HepG2 (cell line): ENCODE data around the gene PDIA4. TPM values are rescaled to one million over a fixed set of nuclear protein-coding genes. Genes with fewer than 3 reads are reported as not detected.

Experiments used
- ATAC-seq: fragments of 200-7000 bp; cut with Tn5 transposase; 3 replicates; pipeline ENCODE4 v1.9.1; 2020; ENCODE audit warnings: mild to moderate bottlenecking, moderate library complexity
- Bru-seq: library from RNA; stranded (reverse); fragments of 400-500 nt; gene quantifications from one replicate; lab custom pipeline; 2021; lab: Mats Ljungman, UMichigan
- BruChase-seq, 2 experiments: library from RNA; stranded (reverse); fragments of 400-500 nt; gene quantifications; one replicate each; lab custom pipeline; 2021; lab: Mats Ljungman, UMichigan
- BruUV-seq: library from RNA; stranded (reverse); fragments of 400-500 nt; replicated peaks from 2 replicates; lab custom pipeline; 2021; lab: Mats Ljungman, UMichigan
- CTCF ChIA-PET: fragments of 300-600 bp; formaldehyde crosslinking; extraction: SDS; loops from one replicate; lab custom pipeline; 2021; ENCODE audit warnings: low total read pairs, inconsistent platforms, low intra/inter-chr PET ratio; lab: Yijun Ruan, JAX
- POLR2A ChIA-PET: fragments of 350-600 bp; sonication (Branson Sonifier 250); formaldehyde crosslinking; loops from one replicate; lab custom pipeline; 2020; ENCODE audit warnings: antibody characterized with exemption, inconsistent platforms; lab: Yijun Ruan, JAX
- DNase-seq: peaks from one replicate; pipeline ENCODE4 v3.0.0-alpha.2; 2015; ENCODE audit warnings: low spot score
- FAIRE-seq: peaks from 3 replicates; lab custom pipeline; 2011; peaks lifted over from hg19 to GRCh38; lab: Jason Lieb, UNC
- H2AFZ ChIP-seq: one replicate; pipeline ENCODE4 v1.6.1; 2011; ENCODE audit warnings: low read length, inconsistent platforms
- H3K27ac ChIP-seq: fragments of 300-600 bp; 3 replicates; pipeline ENCODE4 v1.8.0; 2011; ENCODE audit warnings: mixed run types, mild to moderate bottlenecking, mixed read lengths, low read length, inconsistent platforms; ENCODE audit not compliant: insufficient read depth; ENCODE audit errors: extremely low read length
- H3K27me3 ChIP-seq, 2 experiments: fragments of 200-600 bp in 1 of 2; 2 replicates in 1 of 2; 3 replicates in 1 of 2; pipeline versions ENCODE4 v1.6.0 to v1.8.0; 2011; ENCODE audit warnings: low read length in 2 of 2, mild to moderate bottlenecking in 2 of 2, moderate library complexity in 2 of 2, inconsistent platforms in 1 of 2; ENCODE audit not compliant: insufficient read depth in 2 of 2, control insufficient read depth in 1 of 2
- H3K36me3 ChIP-seq, 2 experiments: fragments of 200-600 bp in 1 of 2; replicated peaks in 1 of 2; 2 replicates in 1 of 2; 3 replicates in 1 of 2; pipeline versions ENCODE4 v1.5.1 to v1.8.0; 2011; ENCODE audit warnings: low read length in 2 of 2, inconsistent platforms in 1 of 2; ENCODE audit not compliant: insufficient read depth in 2 of 2, control insufficient read depth in 1 of 2
- H3K4me1 ChIP-seq: 2 replicates; pipeline ENCODE4 v1.5.1; 2012; ENCODE audit warnings: low read length, inconsistent platforms; ENCODE audit not compliant: insufficient read depth
- H3K4me2 ChIP-seq: 2 replicates; pipeline ENCODE4 v1.6.0; 2011; ENCODE audit warnings: low read depth, low read length, inconsistent platforms
- H3K4me3 ChIP-seq, 3 experiments: fragments of 200-600 bp in 1 of 3; sonication (generic), shearing (Covaris generic) in 1 of 3; replicated peaks in 1 of 3; 2 replicates each; pipeline ENCODE4 v1.5.1; 2011 to 2016; ENCODE audit warnings: low read length in 3 of 3, inconsistent platforms in 2 of 3, low read depth in 2 of 3, mild to moderate bottlenecking in 2 of 3, control low read depth in 1 of 3, mixed read lengths in 1 of 3; ENCODE audit not compliant: insufficient read depth in 1 of 3
- H3K79me2 ChIP-seq: one replicate; pipeline ENCODE4 v1.6.1; 2011; ENCODE audit warnings: low read length, inconsistent platforms; ENCODE audit not compliant: insufficient read depth
- H3K9ac ChIP-seq: 2 replicates; pipeline ENCODE4 v1.6.0; 2011; ENCODE audit warnings: mild to moderate bottlenecking, low read depth, low read length, inconsistent platforms; ENCODE audit not compliant: insufficient read depth
- H3K9me3 ChIP-seq: 2 replicates; pipeline ENCODE4 v1.5.1; 2012; ENCODE audit warnings: mild to moderate bottlenecking, low read length
- H4K20me1 ChIP-seq: 2 replicates; pipeline ENCODE4 v1.6.0; 2011; ENCODE audit warnings: inconsistent platforms, mild to moderate bottlenecking, low read length, moderate library complexity; ENCODE audit not compliant: insufficient read depth
- DR1 ChIP-seq: sonication (generic); formaldehyde crosslinking; IDR thresholded peaks from 2 replicates; pipeline ENCODE4 v1.8.0; 2021; ENCODE audit warnings: mild to moderate bottlenecking, missing genetic modification reagents, inconsistent platforms
- ERF ChIP-seq: IDR thresholded peaks from 2 replicates; pipeline ENCODE4 v1.6.1; 2018; ENCODE audit warnings: missing biosample characterization, missing genetic modification reagents
- FOXK1 ChIP-seq: sonication (generic); formaldehyde crosslinking; IDR thresholded peaks from 2 replicates; pipeline ENCODE4 v1.4.0; 2020; ENCODE audit warnings: low read depth, missing genetic modification reagents, borderline replicate concordance
- HES4 ChIP-seq: sonication (generic); formaldehyde crosslinking; IDR thresholded peaks from 2 replicates; pipeline ENCODE4 v1.9.0; 2021; ENCODE audit warnings: mild to moderate bottlenecking, missing genetic modification reagents, borderline replicate concordance
- LBX2 ChIP-seq: sonication (generic); formaldehyde crosslinking; IDR thresholded peaks from 2 replicates; pipeline ENCODE4 v1.5.0; 2020; ENCODE audit warnings: missing genetic modification reagents, mild to moderate bottlenecking, borderline replicate concordance
- MED1 ChIP-seq: sonication (generic); formaldehyde crosslinking; IDR thresholded peaks from 2 replicates; pipeline ENCODE4 v1.4.0; 2020; ENCODE audit warnings: missing genetic modification reagents
- MXD1 ChIP-seq: sonication (generic); formaldehyde crosslinking; IDR thresholded peaks from 2 replicates; pipeline ENCODE4 v1.4.0; 2020; ENCODE audit warnings: mild to moderate bottlenecking, missing genetic modification reagents
- NFYB ChIP-seq: sonication (generic); formaldehyde crosslinking; IDR thresholded peaks from 2 replicates; pipeline ENCODE4 v1.4.0; 2020; ENCODE audit warnings: missing genetic modification reagents
- RXRA ChIP-seq: sonication (generic); formaldehyde crosslinking; IDR thresholded peaks from 2 replicates; pipeline ENCODE4 v1.5.1; 2020; ENCODE audit warnings: missing genetic modification reagents
- SIX1 ChIP-seq: sonication (generic); formaldehyde crosslinking; IDR thresholded peaks from 2 replicates; pipeline ENCODE4 v1.4.0; 2020; ENCODE audit warnings: missing genetic modification reagents, borderline replicate concordance
- TAF1 ChIP-seq: sonication (generic); formaldehyde crosslinking; IDR thresholded peaks from 2 replicates; pipeline ENCODE4 v1.4.0; 2020; ENCODE audit warnings: missing genetic modification reagents
- TRIM22 ChIP-seq: fragments of 450-650 bp; IDR thresholded peaks from 2 replicates; pipeline ENCODE4 v1.6.1; 2017
- YEATS2 ChIP-seq: sonication (generic); formaldehyde crosslinking; IDR thresholded peaks from 2 replicates; pipeline ENCODE4 v1.4.0; 2020; ENCODE audit warnings: missing genetic modification reagents, borderline replicate concordance
- ZFP36L2 ChIP-seq: sonication (generic); formaldehyde crosslinking; IDR thresholded peaks from 2 replicates; pipeline ENCODE4 v1.4.0; 2020; ENCODE audit warnings: missing genetic modification reagents
- ZNF747 ChIP-seq: sonication (generic); formaldehyde crosslinking; IDR thresholded peaks from 2 replicates; pipeline ENCODE4 v1.8.1; 2023; ENCODE audit warnings: missing genetic modification reagents, mild to moderate bottlenecking, borderline replicate concordance
- WGBS: methylation state at CpG from one replicate; pipeline ENCODE4 v1.1.6; 2017; ENCODE audit warnings: low lambda C conversion rate; 5-methylcytosine and 5-hydroxymethylcytosine counted together
- in situ Hi-C: cut with HindIII; loops from 2 replicates; pipeline ENCODE4 v1.10.0; 2017; ENCODE audit warnings: low pct_unique_long_range_greater_than_20kb; ENCODE audit not compliant: extremely low pct_ligation_motif_present
- intact Hi-C: fragments of 100-400 bp; cut with micrococcal nuclease; formaldehyde crosslinking; loops from one replicate; pipeline ENCODE4 v1.10.0; 2022; ENCODE audit not compliant: unreplicated experiment
- long read RNA-seq, 2 experiments: library from RNA in 1 of 2; library from polyadenylated mRNA in 1 of 2; stranded (forward) in 1 of 2; unstranded in 1 of 2; transcript quantifications; one replicate each; pipeline ENCODE4 v2.0.0, GENCODE V29; 2019 to 2022
- polyA minus RNA-seq, 3 experiments: library from RNA; depleted of rRNA, polyadenylated mRNA; stranded (reverse); fragments of >200 nt; gene quantifications; 2 replicates each; pipeline ENCODE4 v1.2.3, GENCODE V29; 2011; ENCODE audit warnings: low replicate concordance in 1 of 3
- polyA plus RNA-seq, 8 experiments: library from polyadenylated mRNA; depleted of rRNA in 3 of 8; stranded (reverse) in 7 of 8; unstranded in 1 of 8; fragments of >200 nt; fragmentation: Illumina TruSeq in 4 of 8; extraction: Trizol in 4 of 8; gene quantifications; 2 replicates each; pipeline versions ENCODE4 v1.2.1 to v1.2.3, GENCODE V29; 2011 to 2016; ENCODE audit warnings: low read depth in 4 of 8, missing spikeins in 1 of 8, mixed read lengths in 1 of 8; ENCODE audit not compliant: insufficient read depth in 1 of 8
- total RNA-seq, 5 experiments: library from RNA; depleted of rRNA; stranded (reverse); fragments of >200 nt; fragmentation: Illumina TruSeq; extraction: Trizol; gene quantifications; 2 replicates each; pipeline ENCODE4 v1.2.3, GENCODE V29; 2016; ENCODE audit warnings: low read depth in 1 of 5

The PDIA4 gene
- total RNA-seq (2016; rRNA removed; fragmentation: Illumina TruSeq; extraction: Trizol), result 171 and 402 TPM in 2 replicates
- total RNA-seq (2016; cell fraction: cytosol; rRNA removed; fragmentation: Illumina TruSeq; extraction: Trizol; ENCODE audit: low read depth), result 22.9 and 25.7 TPM in 2 replicates
- total RNA-seq (2016; cell fraction: insoluble cytoplasmic fraction; rRNA removed; fragmentation: Illumina TruSeq; extraction: Trizol), result 147 and 420 TPM in 2 replicates
- 46.8 and 54.4 TPM in 2 replicates for total RNA-seq (2016; cell fraction: membrane; rRNA removed; fragmentation: Illumina TruSeq; extraction: Trizol)
- 291 and 344 TPM in 2 replicates for total RNA-seq (2016; cell fraction: nucleus; rRNA removed; fragmentation: Illumina TruSeq; extraction: Trizol)
- 257 and 278 TPM in 2 replicates for polyA plus RNA-seq (2011; rRNA removed)
- polyA plus RNA-seq (2011; cell fraction: cytosol; rRNA removed), result 265 and 293 TPM in 2 replicates
- polyA plus RNA-seq (2011; cell fraction: nucleus; rRNA removed), result 106 and 130 TPM in 2 replicates
- polyA plus RNA-seq (2012), result 244 and 280 TPM in 2 replicates
- 19.9 and 20.2 TPM in 2 replicates for polyA plus RNA-seq (2016; cell fraction: cytosol; fragmentation: Illumina TruSeq; extraction: Trizol; ENCODE audit: low read depth)
- polyA plus RNA-seq (2016; cell fraction: insoluble cytoplasmic fraction; fragmentation: Illumina TruSeq; extraction: Trizol; ENCODE audit: low read depth), result 150 and 172 TPM in 2 replicates
- 32.6 and 38.7 TPM in 2 replicates for polyA plus RNA-seq (2016; cell fraction: membrane; fragmentation: Illumina TruSeq; extraction: Trizol; ENCODE audit: low read depth)
- 470 and 531 TPM in 2 replicates for polyA plus RNA-seq (2016; cell fraction: nucleus; fragmentation: Illumina TruSeq; extraction: Trizol; ENCODE audit: insufficient read depth, low read depth)
- 88.5 and 200 TPM in 2 replicates for polyA minus RNA-seq (2011; rRNA and poly(A)+ RNA removed; ENCODE audit: low replicate concordance)
- polyA minus RNA-seq (2011; cell fraction: cytosol; rRNA and poly(A)+ RNA removed), result 156 and 159 TPM in 2 replicates
- polyA minus RNA-seq (2011; cell fraction: nucleus; rRNA and poly(A)+ RNA removed), result 65.0 and 77.7 TPM in 2 replicates
- Bru-seq, nascent RNA, result percentile 83 among the genes with signal in this experiment
- BruChase-seq, experiment 1, labeled RNA remaining after a 6-hour chase, result percentile 88 among the genes with signal in this experiment
- BruChase-seq, experiment 2, labeled RNA remaining after a 2-hour chase, result percentile 82 among the genes with signal in this experiment
- long read RNA-seq, experiment 1, transcript PDIA4-201 (10 exons, 2,903 nt), result major isoform, 719 of 901 reads
- long read RNA-seq, experiment 1, partial matches to known transcripts, result 85 of 901 reads
- long read RNA-seq, experiment 1, other reads (novel, unspliced or antisense), result 94 of 901 reads
- long read RNA-seq, experiment 2, transcript PDIA4-203 (3 exons, 632 nt), result minor isoform, 9 of 489 reads
- long read RNA-seq, experiment 2, transcript PDIA4-201 (10 exons, 2,903 nt), result major isoform, 247 of 489 reads
- long read RNA-seq, experiment 2, partial matches to known transcripts, result 85 of 489 reads
- long read RNA-seq, experiment 2, other reads (novel, unspliced or antisense), result 148 of 489 reads

- Histone ChIP-seq H3K9me3 (no peaks in the 10 kb centered on the region), H4K20me1 (no peaks in the 10 kb centered on the region; the same call in 1 of the 2 replicates), H3K79me2 (peaks cover 40% of the 10 kb centered on the region), H3K4me3 (peak within 1 kb of the TSS; percentile 90 to 95 (median 93)), H2AFZ (peak within 1 kb of the TSS; percentile 86), H3K9ac (peak within 1 kb of the TSS; percentile 96), H3K36me3 (peaks cover 3 to 14% of the 10 kb centered on the region in 2 experiments; a peak in 3 of 5 replicates), H3K27me3 (no peaks in the 10 kb centered on the region; a peak in 1 of 5 replicates), H3K4me1 (peaks cover 42% of the 10 kb centered on the region), H3K27ac (peak within 1 kb of the TSS; percentile 95), H3K4me2 (peak within 1 kb of the TSS; percentile 86)
- peak; percentile 98 for DNase-seq
- WGBS, result 0% methylated on average over 12 of the region's 87 CpGs
- intact Hi-C loops, result loop anchor here (1.0 to 2.0 kb wide), 3 partner anchors 37 to 62 kb away; partner anchors contain the start of gene ZNF786
- in situ Hi-C loops, result no loop called here
- peak; percentile 95 for ATAC-seq
- ChIA-PET POLR2A (interaction anchor here (1.1 to 2.7 kb wide), 4 partner anchors 20 to 431 kb away, joined by 3 to 13 read pairs (median 4); no protein-coding TSS in a partner anchor), CTCF (interaction anchor here (1.1 kb wide), 1 partner anchor 23 kb away, joined by 3 read pairs; no protein-coding TSS in a partner anchor)
- BruUV-seq, result no TSS peak
- FAIRE-seq, result peak; percentile 87
- TF ChIP-seq ZFP36L2 (CRISPR knock-in tag), result no peak
- TF ChIP-seq ZNF747 (CRISPR knock-in tag), result peak; percentile 89; the same call in 1 of the 2 replicates
- peak; percentile 68 for TF ChIP-seq MXD1 (CRISPR knock-in tag)
- TF ChIP-seq NFYB, result peak; percentile 95
- TF ChIP-seq HES4 (CRISPR knock-in tag), result peak; percentile 62; the same call in 1 of the 2 replicates
- peak; percentile 80 for TF ChIP-seq YEATS2
- no peak for TF ChIP-seq SIX1 (CRISPR knock-in tag)
- peak; percentile 98 for TF ChIP-seq DR1 (CRISPR knock-in tag)
- TF ChIP-seq LBX2 (CRISPR knock-in tag), result no peak
- TF ChIP-seq FOXK1 (CRISPR knock-in tag), result peak; percentile 47; the same call in 1 of the 2 replicates
- peak; percentile 33; the same call in 1 of the 2 replicates for TF ChIP-seq RXRA (CRISPR knock-in tag)
- TF ChIP-seq ERF, result peak; percentile 71; the same call in 1 of the 2 replicates
- peak; percentile 53; the same call in 1 of the 2 replicates for TF ChIP-seq MED1 (CRISPR knock-in tag)
- TF ChIP-seq TRIM22, result no peak
- peak; percentile 87 for TF ChIP-seq TAF1
Observed at GRCh38 chr7:149028346-149029109, at the start of gene PDIA4. PDIA4 (minus strand) TSS chr7:149028505; CDS start chr7:149028408, 97 bp downstream.
